ENCODE measurements around the gene DAND5. TPM values are rescaled to one million over a fixed set of nuclear protein-coding genes. Genes with fewer than 3 reads are reported as not detected.
A peak's percentile ranks its signal among the peaks of the same experiment; 100 is the strongest.

Gene DAND5
- total RNA-seq, 3 donors from 2014 or later (not counting 1 experiment from before 2014, with no cell fraction given) = not detected

GRCh38 chr19:12924621-12925310, 44.6 kb upstream of the DAND5 start:
- no peak overlapping the region for H3K4me3 Mint-ChIP-seq
- DNase-seq = no peak
- WGBS (ENCODE audit: insufficient coverage) = 99% methylated on average over 29 of the region's 29 CpGs
- Histone ChIP-seq H3K4me1 (ENCODE audit: control insufficient read depth, insufficient read depth, low read length) (peaks cover under 1% of the 10 kb centered on the region), H3K9me3 (ENCODE audit: control insufficient read depth, insufficient read depth, low read length) (no peaks in the 10 kb centered on the region), H3K4me3 (ENCODE audit: low read length) (no peak overlapping the region), H3K27ac (ENCODE audit: low read length) (no peak overlapping the region), H3K36me3 (ENCODE audit: control insufficient read depth, insufficient read depth, low read length) (peaks cover 52% of the 10 kb centered on the region), H3K27me3 (ENCODE audit: control insufficient read depth, insufficient read depth, low read length) (no peaks in the 10 kb centered on the region)
- no peak for TF ChIP-seq CTCF (IDR thresholded peaks at IDR 0.05)
- intact Hi-C loops (cut with micrococcal nuclease) = no loop called here
- no peak overlapping the region for H3K27ac Mint-ChIP-seq
- H3K4me1 Mint-ChIP-seq = peaks cover 0 to 5% of the 10 kb centered on the region in 2 donors
- no peaks in the 10 kb centered on the region for H3K27me3 Mint-ChIP-seq (ENCODE audit: low read depth in 2 of 2)
- ATAC-seq = no peak
- no peaks in the 10 kb centered on the region for H3K9me3 Mint-ChIP-seq
- peaks cover 7% of the 10 kb centered on the region for H3K36me3 Mint-ChIP-seq

GRCh38 chr19:12930002-12930645, 39.3 kb upstream of the DAND5 start:
- no peak for ATAC-seq
- H3K36me3 Mint-ChIP-seq = no peaks in the 10 kb centered on the region
- Histone ChIP-seq H3K36me3 (ENCODE audit: control insufficient read depth, insufficient read depth, low read length) (peaks cover 33% of the 10 kb centered on the region), H3K9me3 (ENCODE audit: control insufficient read depth, insufficient read depth, low read length) (no peaks in the 10 kb centered on the region), H3K4me3 (ENCODE audit: low read length) (no peak overlapping the region), H3K27me3 (ENCODE audit: control insufficient read depth, insufficient read depth, low read length) (no peaks in the 10 kb centered on the region), H3K4me1 (ENCODE audit: control insufficient read depth, insufficient read depth, low read length) (peaks cover 22% of the 10 kb centered on the region), H3K27ac (ENCODE audit: low read length) (no peak overlapping the region)
- no peak for DNase-seq
- TF ChIP-seq CTCF (IDR thresholded peaks at IDR 0.05) = no peak
- H3K9me3 Mint-ChIP-seq = no peaks in the 10 kb centered on the region
- no peak overlapping the region for H3K4me3 Mint-ChIP-seq
- H3K27ac Mint-ChIP-seq = no peak overlapping the region
- intact Hi-C loops (cut with micrococcal nuclease) = no loop called here
- 91% methylated on average over 18 of the region's 19 CpGs for WGBS (ENCODE audit: insufficient coverage)
- peaks cover 21 to 23% of the 10 kb centered on the region in 2 donors for H3K4me1 Mint-ChIP-seq
- H3K27me3 Mint-ChIP-seq (ENCODE audit: low read depth in 2 of 2) = no peaks in the 10 kb centered on the region

- peak overlapping the region; percentile 99 for H3K4me3 Mint-ChIP-seq
- peaks cover 24 to 29% of the 10 kb centered on the region in 2 donors for H3K4me1 Mint-ChIP-seq
- H3K9me3 ChIP-seq (ENCODE audit: control insufficient read depth, insufficient read depth, low read length) = no peaks in the 10 kb centered on the region
- DNase-seq (no peak), ATAC-seq (no peak)
- H3K36me3 Mint-ChIP-seq = no peaks in the 10 kb centered on the region
- intact Hi-C loops (cut with micrococcal nuclease) = loop anchor here (2.0 kb wide), 1 partner anchor 14 kb away; the partner anchor contains the start of gene SYCE2
- no peaks in the 10 kb centered on the region for H3K27me3 Mint-ChIP-seq (ENCODE audit: low read depth in 2 of 2)
- H3K36me3 ChIP-seq (ENCODE audit: control insufficient read depth, insufficient read depth, low read length) = peaks cover 21% of the 10 kb centered on the region
- TF ChIP-seq CTCF (IDR thresholded peaks at IDR 0.05) = no peak
- H3K9me3 Mint-ChIP-seq = no peaks in the 10 kb centered on the region
- H3K27ac Mint-ChIP-seq = peak overlapping the region; percentile 87 to 94
- peaks cover 36% of the 10 kb centered on the region for H3K4me1 ChIP-seq (ENCODE audit: control insufficient read depth, insufficient read depth, low read length)
- H3K4me3 ChIP-seq (ENCODE audit: low read length) = peak overlapping the region; percentile 85
- 34% methylated on average over 16 of the region's 16 CpGs for WGBS (ENCODE audit: insufficient coverage)
- no peaks in the 10 kb centered on the region for H3K27me3 ChIP-seq (ENCODE audit: control insufficient read depth, insufficient read depth, low read length)
- peak overlapping the region; percentile 22 for H3K27ac ChIP-seq (ENCODE audit: low read length)
These were observed 36.7 kb upstream of the DAND5 start for GRCh38 chr19:12932392-12933286.
